HG03025 (cell line): ENCODE measurements around the gene GALNT2.

ENCODE experiments used
- ATAC-seq: cut with Tn5 transposase; IDR thresholded peaks from one replicate; pipeline ENCODE4 v1.9.1; 2021; ENCODE audit warnings: mild to moderate bottlenecking, moderate library complexity; ENCODE audit not compliant: unreplicated experiment, low FRiP score

The GALNT2 gene

GRCh38 chr1:230264342-230264741 lies 197.3 kb downstream of the GALNT2 start:
- no peak for ATAC-seq

GRCh38 chr1:230265200-230266115 lies 198.4 kb downstream of the GALNT2 start:
- no peak for ATAC-seq

- ATAC-seq: no peak
Observed at GRCh38 chr1:230266456-230266855, 199.4 kb downstream of the GALNT2 start.

GRCh38 chr1:230267338-230268065 lies 200.5 kb downstream of the GALNT2 start:
- no peak for ATAC-seq

GRCh38 chr1:230268371-230269170 lies 201.5 kb downstream of the GALNT2 start:
- no peak for ATAC-seq

GRCh38 chr1:230270185-230270558 lies 203.1 kb downstream of the GALNT2 start:
- no peak for ATAC-seq

GRCh38 chr1:230270559-230271281 lies 203.7 kb downstream of the GALNT2 start:
- no peak for ATAC-seq

GRCh38 chr1:230271300-230272035 lies 204.4 kb downstream of the GALNT2 start:
- ATAC-seq: no peak

GRCh38 chr1:230272557-230272956 lies 205.5 kb downstream of the GALNT2 start:
- no peak for ATAC-seq

GRCh38 chr1:230273141-230273710 lies 206.2 kb downstream of the GALNT2 start:
- ATAC-seq: no peak

- no peak for ATAC-seq
Observed at GRCh38 chr1:230274254-230274653, 207.2 kb downstream of the GALNT2 start.

GRCh38 chr1:230276401-230276800 lies 209.4 kb downstream of the GALNT2 start:
- ATAC-seq: no peak

- no peak for ATAC-seq
Observed at GRCh38 chr1:230277201-230278025, 210.4 kb downstream of the GALNT2 start.

- no peak for ATAC-seq
Observed at GRCh38 chr1:230278376-230278775, 211.3 kb downstream of the GALNT2 start.

- no peak for ATAC-seq
Observed at GRCh38 chr1:230278871-230279582, 212.0 kb downstream of the GALNT2 start.

- no peak for ATAC-seq
Observed at GRCh38 chr1:230279583-230279945, 212.5 kb downstream of the GALNT2 start.

GRCh38 chr1:230280054-230280795 lies 213.2 kb downstream of the GALNT2 start:
- ATAC-seq: no peak
